K562 (cell line): Measurements from ENCODE around the gene NYAP1. TPM values are rescaled to one million over a fixed set of nuclear protein-coding genes. Genes with fewer than 3 reads are reported as not detected.

Experiments
- CBFB ChIP-seq: sonication (generic); formaldehyde crosslinking; IDR thresholded peaks from 2 replicates; pipeline ENCODE4 v1.4.0; 2020; ENCODE audit warnings: mild to moderate bottlenecking, missing genetic modification reagents
- CC2D1A ChIP-seq: fragments of 450-650 bp; IDR thresholded peaks from 2 replicates; pipeline ENCODE4 v1.6.1; 2017; ENCODE audit warnings: mild to moderate bottlenecking
- CXXC5 ChIP-seq: fragments of 250-450 bp; sonication (Bioruptor Pico); IDR thresholded peaks from 2 replicates; pipeline ENCODE4 v1.8.0; 2022; ENCODE audit warnings: inconsistent platforms, mild to moderate bottlenecking, moderate library complexity
- EWSR1 ChIP-seq: fragments of 450-650 bp; IDR thresholded peaks from 2 replicates; pipeline ENCODE4 v1.6.1; 2018; ENCODE audit warnings: borderline replicate concordance, mild to moderate bottlenecking, low read depth, moderate library complexity; ENCODE audit not compliant: partially characterized antibody
- FIP1L1 ChIP-seq: fragments of 200-400 bp; formaldehyde crosslinking; IDR thresholded peaks from 2 replicates; pipeline ENCODE4 v1.6.1; 2018; ENCODE audit warnings: mild to moderate bottlenecking, low read depth, low read length; ENCODE audit not compliant: poor library complexity, severe bottlenecking
- GMEB1 ChIP-seq: fragments of 250-450 bp; sonication (Bioruptor Pico); IDR thresholded peaks from 2 replicates; pipeline ENCODE4 v1.4.0; 2020; ENCODE audit warnings: mild to moderate bottlenecking
- HIVEP1 ChIP-seq: fragments of 250-450 bp; sonication (Bioruptor Pico); IDR thresholded peaks from 2 replicates; pipeline ENCODE4 v1.4.0; 2020; ENCODE audit warnings: mild to moderate bottlenecking
- LARP7 ChIP-seq: fragments of 450-650 bp; IDR thresholded peaks from 2 replicates; pipeline ENCODE4 v1.6.1; 2016
- MAFK ChIP-seq: IDR thresholded peaks from 2 replicates; pipeline ENCODE4 v1.6.1; 2011; ENCODE audit warnings: low read length, improper control_type of control experiment
- NCOA1 ChIP-seq: fragments of 450-650 bp; IDR thresholded peaks from 2 replicates; pipeline ENCODE4 v1.6.1; 2016; ENCODE audit warnings: low read depth
- PHF8 ChIP-seq: fragments of 200-600 bp; sonication (generic); IDR thresholded peaks from 2 replicates; pipeline ENCODE4 v1.6.1; 2012; ENCODE audit warnings: mixed run types, mild to moderate bottlenecking, inconsistent platforms, low read length, moderate library complexity, borderline replicate concordance
- RBFOX2 ChIP-seq: fragments of 200-400 bp; formaldehyde crosslinking; IDR thresholded peaks from 2 replicates; pipeline ENCODE4 v1.6.1; 2017; ENCODE audit warnings: low read depth, mild to moderate bottlenecking, low read length, moderate library complexity
- RBM34 ChIP-seq: fragments of 200-400 bp; formaldehyde crosslinking; IDR thresholded peaks from 2 replicates; pipeline ENCODE4 v1.6.1; 2018; ENCODE audit warnings: low read length, borderline replicate concordance; ENCODE audit not compliant: insufficient read depth
- STAT5A ChIP-seq: IDR thresholded peaks from 2 replicates; pipeline ENCODE4 v1.6.1; 2012; ENCODE audit warnings: low read length, inconsistent platforms, borderline replicate concordance
- USF1 ChIP-seq: sonication (generic); formaldehyde crosslinking; IDR thresholded peaks from 2 replicates; pipeline ENCODE4 v1.9.0; 2022; ENCODE audit warnings: mild to moderate bottlenecking, missing genetic modification reagents
- ZFP36 ChIP-seq: fragments of 150-350 bp; IDR thresholded peaks from 2 replicates; pipeline ENCODE4 v1.6.1; 2018; ENCODE audit warnings: low read length, low read depth; ENCODE audit not compliant: partially characterized antibody
- ZKSCAN1 ChIP-seq: fragments of 150-350 bp; IDR thresholded peaks from 2 replicates; pipeline ENCODE4 v1.6.1; 2016; ENCODE audit warnings: low read depth, low read length
- ZNF12 ChIP-seq: sonication (generic); formaldehyde crosslinking; IDR thresholded peaks from 2 replicates; pipeline ENCODE4 v1.4.0; 2020; ENCODE audit warnings: mild to moderate bottlenecking, missing genetic modification reagents
- ZNF239 ChIP-seq: fragments of 250-450 bp; sonication (Bioruptor Pico); IDR thresholded peaks from 2 replicates; pipeline ENCODE4 v1.4.0; 2020; ENCODE audit warnings: mild to moderate bottlenecking
- ZNF263 ChIP-seq: sonication (generic); formaldehyde crosslinking; IDR thresholded peaks from 2 replicates; pipeline ENCODE4 v1.8.0; 2022; ENCODE audit warnings: mild to moderate bottlenecking, missing genetic modification reagents, borderline replicate concordance
- ZNF354B ChIP-seq: fragments of 250-450 bp; sonication (Bioruptor Pico); IDR thresholded peaks from 2 replicates; pipeline ENCODE4 v1.4.0; 2020
- polyA plus RNA-seq, 8 experiments: library from polyadenylated mRNA; depleted of rRNA in 4 of 8; stranded (reverse) in 5 of 8; unstranded in 3 of 8; fragments of >200 nt; fragmentation: Nextera tagmentation in 2 of 8; fragmentation: Illumina TruSeq in 1 of 8; extraction: Ambion mirVana in 2 of 8; extraction: Trizol in 1 of 8; gene quantifications; 2 replicates each; pipeline versions ENCODE4 v1.2.1 to v1.2.3, GENCODE V29; 2011 to 2014; ENCODE audit warnings: inconsistent platforms in 1 of 8, missing spikeins in 1 of 8
- total RNA-seq, 7 experiments: library from RNA; depleted of rRNA in 6 of 7; stranded (reverse); fragments of >200 nt in 6 of 7; fragmentation: Illumina TruSeq in 2 of 7; extraction: Trizol in 2 of 7; gene quantifications; 2 replicates each; pipeline versions ENCODE4 v1.2.1 to v1.2.3, GENCODE V29; 2011 to 2021; ENCODE audit warnings: low replicate concordance in 1 of 7
- TF ChIP-seq, protein P1 (sequence below): fragments of 250-450 bp; sonication (Bioruptor Pico); IDR thresholded peaks from 2 replicates; pipeline ENCODE4 v1.4.0; 2020; ENCODE audit warnings: mild to moderate bottlenecking, moderate library complexity, borderline replicate concordance

NYAP1 gene
- total and polyA plus RNA-seq, 9 of the 15 experiments (the other 6 are each of a cell fraction or from before 2014, with no cell fraction given), result 0.11 to 0.88 (median 0.22) TPM; not detected in 2

- TF ChIP-seq RBM34 (no peak), ZNF354B (CRISPR knock-in tag) (no peak), ZNF12 (CRISPR knock-in tag) (peak; percentile 91), LARP7 (peak; percentile 61), MAFK (0 out of 2 replicates have a peak, but pooled peaks have one; percentile 51), ZFP36 (peak; percentile 99), ZNF239 (no peak; the same call in 1 of the 2 replicates), ZNF263 (CRISPR knock-in tag) (peak; percentile 70; the same call in 1 of the 2 replicates), USF1 (CRISPR knock-in tag) (peak; percentile 85), STAT5A (peak; percentile 75), EWSR1 (no peak), GMEB1 (no peak; the same call in 1 of the 2 replicates), RBFOX2 (peak; percentile 75), CBFB (peak; percentile 41; the same call in 1 of the 2 replicates), NCOA1 (peak; percentile 84; the same call in 1 of the 2 replicates), CC2D1A (no peak; the same call in 1 of the 2 replicates), FIP1L1 (no peak), ZKSCAN1 (no peak), CXXC5 (peak; percentile 81), HIVEP1 (CRISPR knock-in tag) (no peak; the same call in 1 of the 2 replicates), PHF8 (peak; percentile 34; the same call in 1 of the 2 replicates)
- TF ChIP-seq, protein P1, sequence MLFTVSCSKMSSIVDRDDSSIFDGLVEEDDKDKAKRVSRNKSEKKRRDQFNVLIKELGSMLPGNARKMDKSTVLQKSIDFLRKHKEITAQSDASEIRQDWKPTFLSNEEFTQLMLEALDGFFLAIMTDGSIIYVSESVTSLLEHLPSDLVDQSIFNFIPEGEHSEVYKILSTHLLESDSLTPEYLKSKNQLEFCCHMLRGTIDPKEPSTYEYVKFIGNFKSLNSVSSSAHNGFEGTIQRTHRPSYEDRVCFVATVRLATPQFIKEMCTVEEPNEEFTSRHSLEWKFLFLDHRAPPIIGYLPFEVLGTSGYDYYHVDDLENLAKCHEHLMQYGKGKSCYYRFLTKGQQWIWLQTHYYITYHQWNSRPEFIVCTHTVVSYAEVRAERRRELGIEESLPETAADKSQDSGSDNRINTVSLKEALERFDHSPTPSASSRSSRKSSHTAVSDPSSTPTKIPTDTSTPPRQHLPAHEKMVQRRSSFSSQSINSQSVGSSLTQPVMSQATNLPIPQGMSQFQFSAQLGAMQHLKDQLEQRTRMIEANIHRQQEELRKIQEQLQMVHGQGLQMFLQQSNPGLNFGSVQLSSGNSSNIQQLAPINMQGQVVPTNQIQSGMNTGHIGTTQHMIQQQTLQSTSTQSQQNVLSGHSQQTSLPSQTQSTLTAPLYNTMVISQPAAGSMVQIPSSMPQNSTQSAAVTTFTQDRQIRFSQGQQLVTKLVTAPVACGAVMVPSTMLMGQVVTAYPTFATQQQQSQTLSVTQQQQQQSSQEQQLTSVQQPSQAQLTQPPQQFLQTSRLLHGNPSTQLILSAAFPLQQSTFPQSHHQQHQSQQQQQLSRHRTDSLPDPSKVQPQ (CRISPR knock-in tag), result peak; percentile 58; the same call in 1 of the 2 replicates
These were observed 39.1 kb upstream of the NYAP1 start (continued) for GRCh38 chr7:100444311-100445278.
